PFSK-1 (cell line): ENCODE data around the gene MSL1.

Experiments used
- FOXP2 ChIP-seq: optimal IDR thresholded peaks from 2 replicates; pipeline ENCODE3; 2011; ENCODE audit warnings: borderline replicate concordance, control low read depth, inconsistent platforms; ENCODE audit not compliant: insufficient read depth; ENCODE audit errors: extremely low read length, extremely low read depth
- POLR2AphosphoS5 ChIP-seq: IDR thresholded peaks from 2 replicates; pipeline ENCODE4 v1.6.1; 2012; ENCODE audit warnings: low read depth, mild to moderate bottlenecking, control low read depth, low read length, moderate library complexity
- REST ChIP-seq, 2 experiments: IDR thresholded peaks; 2 replicates each; pipeline versions ENCODE4 v1.6.1 to v1.8.0; 2011 to 2012; ENCODE audit warnings: low read depth in 2 of 2, low read length in 2 of 2, control low read depth in 1 of 2, inconsistent platforms in 1 of 2, mild to moderate bottlenecking in 1 of 2, moderate library complexity in 1 of 2; ENCODE audit not compliant: insufficient read depth in 1 of 2
- SIN3A ChIP-seq: IDR thresholded peaks from 2 replicates; pipeline ENCODE4 v1.6.1; 2012; ENCODE audit warnings: mild to moderate bottlenecking, low read length, moderate library complexity, borderline replicate concordance; ENCODE audit not compliant: insufficient read depth
- TAF1 ChIP-seq: IDR thresholded peaks from 2 replicates; pipeline ENCODE4 v1.6.1; 2012; ENCODE audit warnings: low read length, control low read depth, borderline replicate concordance; ENCODE audit not compliant: insufficient read depth

MSL1 gene

DNA sequence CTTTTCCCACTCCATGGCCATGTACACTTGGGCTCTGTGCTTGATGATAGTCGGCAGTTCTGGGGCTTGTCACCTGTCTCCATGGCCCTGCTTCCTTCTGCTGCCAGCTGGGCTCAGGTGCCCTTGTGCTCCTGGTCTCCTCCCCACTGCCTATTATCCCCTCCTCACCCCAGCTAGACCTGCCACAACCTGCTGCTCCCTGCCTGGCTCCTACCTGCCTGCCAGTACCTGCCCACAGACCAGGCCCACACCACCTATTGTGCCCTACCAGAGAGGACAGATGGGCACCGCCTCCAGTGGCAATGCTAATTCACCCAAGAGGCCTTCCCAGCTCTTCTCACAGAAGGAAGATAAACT, 55.0 kb downstream of the MSL1 start:
- no peak for TF ChIP-seq FOXP2
- TF ChIP-seq SIN3A: no peak
- no peak for TF ChIP-seq POLR2AphosphoS5
- TF ChIP-seq REST (IDR thresholded peaks at IDR 0.05; ENCODE audit: insufficient read depth in 1 of 2, low read depth in 2 of 2, low read length in 2 of 2): no peak
- TF ChIP-seq TAF1: no peak

GRCh38 chr17:40177275-40177874, 55.6 kb downstream of the MSL1 start, which contains the start of gene RAPGEFL1:
RAPGEFL1 (plus strand) TSS chr17:40177470; CDS start chr17:40177862, 392 bp downstream.
- no peak for TF ChIP-seq TAF1
- no peak for TF ChIP-seq REST (IDR thresholded peaks at IDR 0.05; ENCODE audit: insufficient read depth in 1 of 2, low read depth in 2 of 2, low read length in 2 of 2)
- no peak for TF ChIP-seq POLR2AphosphoS5
- no peak for TF ChIP-seq SIN3A
- no peak for TF ChIP-seq FOXP2

DNA sequence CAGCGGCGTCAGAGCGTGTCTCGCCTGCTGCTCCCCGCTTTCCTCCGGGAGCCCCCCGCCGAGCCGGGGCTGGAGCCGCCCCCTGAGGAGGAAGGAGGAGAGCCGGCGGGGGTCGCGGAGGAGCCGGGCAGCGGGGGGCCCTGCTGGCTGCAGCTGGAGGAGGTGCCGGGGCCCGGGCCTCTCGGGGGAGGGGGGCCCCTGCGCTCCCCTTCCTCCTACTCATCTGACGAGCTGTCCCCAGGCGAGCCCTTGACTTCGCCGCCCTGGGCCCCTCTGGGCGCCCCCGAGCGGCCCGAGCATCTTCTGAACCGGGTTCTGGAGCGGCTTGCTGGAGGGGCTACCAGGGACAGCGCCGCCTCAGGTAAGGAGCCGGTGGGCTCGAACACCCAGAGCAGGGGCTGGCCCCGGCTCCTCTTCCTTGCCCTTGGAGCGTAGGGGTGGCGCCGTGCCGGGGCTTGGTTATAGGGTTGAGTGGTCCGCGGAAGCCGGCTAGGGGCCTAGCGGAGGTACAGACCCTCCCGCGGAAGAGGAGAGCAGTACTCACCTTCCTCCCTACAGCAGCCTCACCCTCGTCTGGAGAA, 56.3 kb downstream of the MSL1 start:
- peak in 1 of 2 experiments; percentile 66; a peak in 2 of 4 replicates for TF ChIP-seq REST (IDR thresholded peaks at IDR 0.05; ENCODE audit: insufficient read depth in 1 of 2, low read depth in 2 of 2, low read length in 2 of 2)
- TF ChIP-seq POLR2AphosphoS5: no peak

GRCh38 chr17:40178660-40179059, 56.9 kb downstream of the MSL1 start:
- no peak for TF ChIP-seq TAF1
- no peak for TF ChIP-seq FOXP2
- TF ChIP-seq SIN3A: no peak
- TF ChIP-seq POLR2AphosphoS5: no peak
- TF ChIP-seq REST (IDR thresholded peaks at IDR 0.05; ENCODE audit: insufficient read depth in 1 of 2, low read depth in 2 of 2, low read length in 2 of 2): no peak

GRCh38 chr17:40179923-40180659, 58.3 kb downstream of the MSL1 start:
- TF ChIP-seq REST (IDR thresholded peaks at IDR 0.05; ENCODE audit: insufficient read depth in 1 of 2, low read depth in 2 of 2, low read length in 2 of 2): no peak
- TF ChIP-seq SIN3A: no peak
- no peak for TF ChIP-seq POLR2AphosphoS5
- no peak for TF ChIP-seq TAF1
- no peak for TF ChIP-seq FOXP2
